DND-41 (cell line): ENCODE results near the gene NPAS2.

ENCODE experiments used
- CTCF ChIP-seq: IDR thresholded peaks from 2 replicates; pipeline ENCODE4 v1.5.1; 2012; ENCODE audit warnings: borderline replicate concordance, low read length, moderate library complexity, mild to moderate bottlenecking; ENCODE audit not compliant: poor library complexity, severe bottlenecking; ENCODE audit errors: extremely low read depth
- EZH2 ChIP-seq: IDR thresholded peaks from 3 replicates; pipeline ENCODE4 v1.6.1; 2012; ENCODE audit warnings: borderline replicate concordance, low read depth, mild to moderate bottlenecking, moderate library complexity, low read length, inconsistent platforms; ENCODE audit not compliant: severe bottlenecking

- TF ChIP-seq CTCF (no peak), EZH2 (no peak)
These were observed 35.3 kb upstream of the NPAS2 start for GRCh38 chr2:100784681-100785080.
